IPS-NIHi11 (cell line): ENCODE data around the gene HYPK.

ENCODE experiments used
- DNase-seq: peaks from one replicate; pipeline ENCODE4 v3.0.0; 2012; ENCODE audit warnings: mixed read lengths, low spot score

Gene HYPK

GRCh38 chr15:43800286-43801141, at the start of gene HYPK:
TSS of gene HYPK (plus strand) at chr15:43800599. CDS start at chr15:43800623, 24 bp downstream.
- DNase-seq, result peak; percentile 90

GRCh38 chr15:43751885-43752284, 48.5 kb upstream of the HYPK start:
- DNase-seq, result no peak

- DNase-seq, result no peak
Measured at GRCh38 chr15:43762824-43763223, 37.6 kb upstream of the HYPK start.

- no peak for DNase-seq
Measured at GRCh38 chr15:43763819-43764446, 36.5 kb upstream of the HYPK start.

- DNase-seq, result peak; percentile 72
Measured at GRCh38 chr15:43769584-43770228, 30.7 kb upstream of the HYPK start.

GRCh38 chr15:43771816-43772215, 28.6 kb upstream of the HYPK start:
- no peak for DNase-seq

GRCh38 chr15:43772624-43773023, 27.8 kb upstream of the HYPK start:
- no peak for DNase-seq

GRCh38 chr15:43774062-43774461, 26.3 kb upstream of the HYPK start:
- DNase-seq, result no peak

GRCh38 chr15:43775411-43775965, 24.9 kb upstream of the HYPK start:
- DNase-seq, result peak; percentile 39

- DNase-seq, result peak; percentile 33
Measured at GRCh38 chr15:43776101-43776717, 24.2 kb upstream of the HYPK start.

- DNase-seq, result peak; percentile 73
Measured at GRCh38 chr15:43776718-43777266, 23.6 kb upstream of the HYPK start, which contains the start of gene ELL3. TSS of gene ELL3 (minus strand) at chr15:43776966. CDS start at chr15:43776901, 65 bp downstream.

- peak; percentile 67 for DNase-seq
Measured at GRCh38 chr15:43777267-43777914, 23.0 kb upstream of the HYPK start.

- DNase-seq, result no peak
Measured at GRCh38 chr15:43779016-43779415, 21.4 kb upstream of the HYPK start.

GRCh38 chr15:43789409-43789808, 11.0 kb upstream of the HYPK start:
- no peak for DNase-seq

- peak; percentile 100 for DNase-seq
Measured at GRCh38 chr15:43791993-43792760, 8.2 kb upstream of the HYPK start, which contains the start of gene SERF2. TSS of gene SERF2 (plus strand) at chr15:43792320. CDS start at chr15:43792377, 57 bp downstream.

GRCh38 chr15:43792761-43793476, 7.5 kb upstream of the HYPK start:
- DNase-seq, result peak; percentile 28

GRCh38 chr15:43793647-43794046, 6.8 kb upstream of the HYPK start:
- no peak for DNase-seq

GRCh38 chr15:43794269-43795037, 5.9 kb upstream of the HYPK start:
- DNase-seq, result no peak

GRCh38 chr15:43795197-43795596, 5.2 kb upstream of the HYPK start:
- no peak for DNase-seq
